GM23338 (cell line): ENCODE data around the gene RALGPS1.

Experiments
- CREB1 ChIP-seq: fragments of 250-450 bp; sonication (Bioruptor Pico); IDR thresholded peaks from 2 replicates; pipeline ENCODE4 v1.5.0; 2020; ENCODE audit warnings: low read depth, mild to moderate bottlenecking, moderate library complexity
- CTCF ChIP-seq, 2 experiments: fragments of 200-600 bp in 1 of 2; sonication (generic) in 1 of 2; conservative IDR thresholded peaks; 2 replicates each; pipeline versions ENCODE4 v1.5.1 to v1.6.1; 2016 to 2017; ENCODE audit warnings: antibody characterized with exemption in 2 of 2, low read depth in 2 of 2, mild to moderate bottlenecking in 2 of 2, moderate library complexity in 1 of 2
- ETS1 ChIP-seq: IDR thresholded peaks from 2 replicates; pipeline ENCODE4 v1.6.1; 2016; ENCODE audit warnings: antibody characterized with exemption
- EZH2 ChIP-seq: fragments of 200-600 bp; sonication (generic); IDR thresholded peaks from one replicate; pipeline ENCODE4 v1.8.0; 2017; ENCODE audit warnings: antibody characterized with exemption, mild to moderate bottlenecking, low read depth; ENCODE audit not compliant: unreplicated experiment
- EZH2phosphoT487 ChIP-seq: fragments of 200-600 bp; sonication (generic); IDR thresholded peaks from one replicate; pipeline ENCODE4 v1.8.1; 2018; ENCODE audit warnings: antibody characterized with exemption; ENCODE audit not compliant: unreplicated experiment
- JUNB ChIP-seq: IDR thresholded peaks from one replicate; pipeline ENCODE4 v1.6.1; 2016; ENCODE audit warnings: antibody characterized with exemption; ENCODE audit not compliant: unreplicated experiment
- NANOG ChIP-seq: IDR thresholded peaks from 2 replicates; pipeline ENCODE4 v1.6.1; 2016; ENCODE audit warnings: antibody characterized with exemption, borderline replicate concordance
- POLR2AphosphoS5 ChIP-seq: IDR thresholded peaks from 2 replicates; pipeline ENCODE4 v1.6.1; 2016; ENCODE audit warnings: antibody characterized with exemption, low read depth
- REST ChIP-seq: IDR thresholded peaks from one replicate; pipeline ENCODE4 v1.6.1; 2018; ENCODE audit warnings: antibody characterized with exemption; ENCODE audit not compliant: unreplicated experiment
- ZNF331 ChIP-seq: fragments of 250-450 bp; sonication (Bioruptor Pico); IDR thresholded peaks from 2 replicates; pipeline ENCODE4 v1.5.0; 2020; ENCODE audit warnings: low read depth, mild to moderate bottlenecking, moderate library complexity
- ZNF462 ChIP-seq: fragments of 250-450 bp; sonication (Bioruptor Pico); IDR thresholded peaks from 2 replicates; pipeline ENCODE4 v1.5.0; 2020; ENCODE audit warnings: mild to moderate bottlenecking, moderate library complexity

GRCh38 chr9:127149463-127150390 lies 235.1 kb downstream of the RALGPS1 start:
- TF ChIP-seq CTCF (conservative IDR thresholded peaks at IDR 0.05; ENCODE audit: low read depth in 2 of 2) (no peak), POLR2AphosphoS5 (no peak), EZH2 (no peak), ETS1 (no peak), ZNF462 (CRISPR knock-in tag) (no peak), CREB1 (no peak), EZH2phosphoT487 (no peak), REST (no peak), NANOG (no peak), JUNB (no peak), ZNF331 (CRISPR knock-in tag) (no peak)
